Prostate gland (tissue), 2 donors: ENCODE data around the gene TRIM50.
"Not testable (repeated sequence)": the region's sequence is repeated elsewhere in the genome, so short reads cannot be mapped to it uniquely, and the experiment has no call there.

ENCODE experiments used
- POLR2A ChIP-seq: fragments of 450-650 bp; IDR thresholded peaks from one replicate; pipeline ENCODE4 v1.6.1; 2016; ENCODE audit warnings: antibody characterized with exemption, mild to moderate bottlenecking
- POLR2AphosphoS5 ChIP-seq: sonication (generic); formaldehyde crosslinking; IDR thresholded peaks from one replicate; pipeline ENCODE4 v1.6.1; 2017; ENCODE audit warnings: antibody characterized with exemption
- TF ChIP-seq, protein P1 (sequence below), 4 experiments: fragments of 200-600 bp in 2 of 4; fragments of 450-650 bp in 2 of 4; sonication (generic) in 2 of 4; IDR thresholded peaks; 1 replicate in 3 of 4; 2 replicates in 1 of 4; pipeline ENCODE4 v1.5.1; 2016 to 2019; ENCODE audit warnings: antibody characterized with exemption in 4 of 4, mild to moderate bottlenecking in 2 of 4, moderate library complexity in 2 of 4

GRCh38 chr7:73320009-73320408 is 7.9 kb downstream of the TRIM50 start:
- TF ChIP-seq POLR2A, POLR2AphosphoS5: not testable (repeated sequence)
- TF ChIP-seq, protein P1, sequence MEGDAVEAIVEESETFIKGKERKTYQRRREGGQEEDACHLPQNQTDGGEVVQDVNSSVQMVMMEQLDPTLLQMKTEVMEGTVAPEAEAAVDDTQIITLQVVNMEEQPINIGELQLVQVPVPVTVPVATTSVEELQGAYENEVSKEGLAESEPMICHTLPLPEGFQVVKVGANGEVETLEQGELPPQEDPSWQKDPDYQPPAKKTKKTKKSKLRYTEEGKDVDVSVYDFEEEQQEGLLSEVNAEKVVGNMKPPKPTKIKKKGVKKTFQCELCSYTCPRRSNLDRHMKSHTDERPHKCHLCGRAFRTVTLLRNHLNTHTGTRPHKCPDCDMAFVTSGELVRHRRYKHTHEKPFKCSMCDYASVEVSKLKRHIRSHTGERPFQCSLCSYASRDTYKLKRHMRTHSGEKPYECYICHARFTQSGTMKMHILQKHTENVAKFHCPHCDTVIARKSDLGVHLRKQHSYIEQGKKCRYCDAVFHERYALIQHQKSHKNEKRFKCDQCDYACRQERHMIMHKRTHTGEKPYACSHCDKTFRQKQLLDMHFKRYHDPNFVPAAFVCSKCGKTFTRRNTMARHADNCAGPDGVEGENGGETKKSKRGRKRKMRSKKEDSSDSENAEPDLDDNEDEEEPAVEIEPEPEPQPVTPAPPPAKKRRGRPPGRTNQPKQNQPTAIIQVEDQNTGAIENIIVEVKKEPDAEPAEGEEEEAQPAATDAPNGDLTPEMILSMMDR (IDR thresholded peaks at IDR 0.05): not testable (repeated sequence)
